Activated T-cell treated with anti-CD3 and anti-CD28 coated beads, Interleukin-2, amount 50 U/mL, for 4 hours (primary cell): ENCODE results near the gene CEACAM3. TPM values are rescaled to one million over a fixed set of nuclear protein-coding genes. Genes with fewer than 3 reads are reported as not detected.
A peak's percentile ranks its signal among the peaks of the same experiment; 100 is the strongest.
"Not testable (repeated sequence)": the region's sequence is repeated elsewhere in the genome, so short reads cannot be mapped to it uniquely, and the experiment has no call there.

Experiments
- ATAC-seq, 2 donors: fragments of 200-7000 bp; cut with Tn5 transposase; one replicate each; pipeline ENCODE4 v1.10.0; 2021
- DNase-seq: peaks from one replicate; pipeline ENCODE4 v3.0.0-alpha.2; 2020
- H3K27me3 Mint-ChIP-seq: one replicate; pipeline ENCODE4 v1.8.0; 2021; ENCODE audit warnings: low read depth, mixed read lengths
- H3K36me3 Mint-ChIP-seq: one replicate; pipeline ENCODE4 v1.8.0; 2022; ENCODE audit warnings: mixed read lengths; ENCODE audit not compliant: insufficient read depth
- H3K4me1 Mint-ChIP-seq: one replicate; pipeline ENCODE4 v1.8.0; 2021; ENCODE audit warnings: low read depth, mixed read lengths
- H3K4me3 Mint-ChIP-seq: one replicate; pipeline ENCODE4 v1.8.0; 2021; ENCODE audit warnings: mild to moderate bottlenecking, moderate library complexity, mixed read lengths
- H3K9me3 Mint-ChIP-seq: one replicate; pipeline ENCODE4 v1.8.0; 2021; ENCODE audit warnings: mixed read lengths
- total RNA-seq, 3 donors: library from RNA; stranded (reverse); gene quantifications; one replicate each; pipeline ENCODE4 v1.2.1, GENCODE V29; 2021

The CEACAM3 gene
- total RNA-seq, 3 donors from 2014 or later = not detected

- Mint-ChIP-seq H3K4me3 (no peak overlapping the region), H3K4me1 (peaks cover 17% of the 10 kb centered on the region), H3K27me3 (peaks cover 53% of the 10 kb centered on the region), H3K36me3 (no peaks in the 10 kb centered on the region), H3K9me3 (no peaks in the 10 kb centered on the region)
- DNase-seq (no peak), ATAC-seq (no peak)
Measured at GRCh38 chr19:41783612-41784011, 12.8 kb upstream of the CEACAM3 start.

- no peaks in the 10 kb centered on the region for H3K9me3 Mint-ChIP-seq
- DNase-seq = no peak
- H3K36me3 Mint-ChIP-seq = no peaks in the 10 kb centered on the region
- H3K4me3 Mint-ChIP-seq = no peak overlapping the region
- no peak for ATAC-seq
- peaks cover 53% of the 10 kb centered on the region for H3K27me3 Mint-ChIP-seq
- peaks cover 17% of the 10 kb centered on the region for H3K4me1 Mint-ChIP-seq
Measured at GRCh38 chr19:41784312-41784711, 12.1 kb upstream of the CEACAM3 start.

GRCh38 chr19:41784743-41785142 is 11.6 kb upstream of the CEACAM3 start:
- Mint-ChIP-seq H3K27me3 (peaks cover 57% of the 10 kb centered on the region), H3K9me3 (no peaks in the 10 kb centered on the region), H3K36me3 (no peaks in the 10 kb centered on the region), H3K4me1 (peaks cover 17% of the 10 kb centered on the region), H3K4me3 (no peak overlapping the region)
- DNase-seq = no peak
- no peak for ATAC-seq

- no peak overlapping the region for H3K4me3 Mint-ChIP-seq
- no peaks in the 10 kb centered on the region for H3K9me3 Mint-ChIP-seq
- H3K27me3 Mint-ChIP-seq = peaks cover 61% of the 10 kb centered on the region
- ATAC-seq (peak; percentile 89 to 94), DNase-seq (peak; percentile 64)
- H3K4me1 Mint-ChIP-seq = peaks cover 17% of the 10 kb centered on the region
- H3K36me3 Mint-ChIP-seq = no peaks in the 10 kb centered on the region
Measured at GRCh38 chr19:41785653-41786052, 10.7 kb upstream of the CEACAM3 start.

GRCh38 chr19:41787055-41787454 is 9.3 kb upstream of the CEACAM3 start:
- no peaks in the 10 kb centered on the region for H3K9me3 Mint-ChIP-seq
- peaks cover 61% of the 10 kb centered on the region for H3K27me3 Mint-ChIP-seq
- DNase-seq (no peak), ATAC-seq (no peak)
- peaks cover 17% of the 10 kb centered on the region for H3K4me1 Mint-ChIP-seq
- H3K4me3 Mint-ChIP-seq = no peak overlapping the region
- H3K36me3 Mint-ChIP-seq = no peaks in the 10 kb centered on the region

GRCh38 chr19:41788518-41788917 is 7.9 kb upstream of the CEACAM3 start:
- H3K27me3 Mint-ChIP-seq = peaks cover 65% of the 10 kb centered on the region
- H3K4me1 Mint-ChIP-seq = peaks cover 17% of the 10 kb centered on the region
- not testable (repeated sequence) for ATAC-seq

GRCh38 chr19:41789053-41789452 is 7.3 kb upstream of the CEACAM3 start:
- peaks cover 17% of the 10 kb centered on the region for H3K4me1 Mint-ChIP-seq
- DNase-seq, H3K9me3 Mint-ChIP-seq, ATAC-seq, H3K36me3 Mint-ChIP-seq, H3K4me3 Mint-ChIP-seq: not testable (repeated sequence)
- peaks cover 64% of the 10 kb centered on the region for H3K27me3 Mint-ChIP-seq

More at GRCh38 chr19:41788518-41788917, 7.9 kb upstream of the CEACAM3 start:
- not testable (repeated sequence) for DNase-seq, H3K9me3 Mint-ChIP-seq, H3K4me3 Mint-ChIP-seq, H3K36me3 Mint-ChIP-seq

- H3K4me3 Mint-ChIP-seq = no peak overlapping the region
- ATAC-seq (peak; percentile 52 to 64), DNase-seq (peak; percentile 58)
- H3K27me3 Mint-ChIP-seq = peaks cover 42% of the 10 kb centered on the region
- no peaks in the 10 kb centered on the region for H3K9me3 Mint-ChIP-seq
- no peaks in the 10 kb centered on the region for H3K4me1 Mint-ChIP-seq
- H3K36me3 Mint-ChIP-seq = no peaks in the 10 kb centered on the region
Measured at GRCh38 chr19:41792513-41793413, 3.6 kb upstream of the CEACAM3 start.

- Mint-ChIP-seq H3K4me3 (no peak overlapping the region), H3K4me1 (no peaks in the 10 kb centered on the region), H3K9me3 (no peaks in the 10 kb centered on the region), H3K36me3 (no peaks in the 10 kb centered on the region), H3K27me3 (peaks cover 42% of the 10 kb centered on the region)
- no peak for DNase-seq
- ATAC-seq = no peak
Measured at GRCh38 chr19:41793414-41793727, 3.0 kb upstream of the CEACAM3 start.

GRCh38 chr19:41795031-41795461 is 1.3 kb upstream of the CEACAM3 start:
- peak; percentile 62 for DNase-seq
- peak; percentile 88 to 91 for ATAC-seq
- Mint-ChIP-seq H3K4me1 (no peaks in the 10 kb centered on the region), H3K4me3 (no peak overlapping the region), H3K9me3 (no peaks in the 10 kb centered on the region), H3K36me3 (no peaks in the 10 kb centered on the region), H3K27me3 (peaks cover 35% of the 10 kb centered on the region)

GRCh38 chr19:41796901-41797300 is 514 bp downstream of the CEACAM3 start:
- ATAC-seq (no peak), DNase-seq (no peak)
- H3K27me3 Mint-ChIP-seq = peaks cover 35% of the 10 kb centered on the region
- peaks cover 3% of the 10 kb centered on the region for H3K4me1 Mint-ChIP-seq
- H3K4me3 Mint-ChIP-seq = no peak overlapping the region
- H3K36me3 Mint-ChIP-seq = no peaks in the 10 kb centered on the region
- H3K9me3 Mint-ChIP-seq = no peaks in the 10 kb centered on the region

GRCh38 chr19:41799444-41800000 is 3.1 kb downstream of the CEACAM3 start:
- Mint-ChIP-seq H3K9me3 (no peaks in the 10 kb centered on the region), H3K4me1 (peaks cover 6% of the 10 kb centered on the region), H3K27me3 (peaks cover 17% of the 10 kb centered on the region), H3K36me3 (no peaks in the 10 kb centered on the region), H3K4me3 (no peak overlapping the region)
- DNase-seq = no peak
- no peak for ATAC-seq

- DNase-seq (no peak), ATAC-seq (no peak)
- Mint-ChIP-seq H3K4me3 (no peak overlapping the region), H3K9me3 (no peaks in the 10 kb centered on the region), H3K4me1 (peaks cover 6% of the 10 kb centered on the region), H3K27me3 (peaks cover 18% of the 10 kb centered on the region), H3K36me3 (no peaks in the 10 kb centered on the region)
Measured at GRCh38 chr19:41801031-41801430, 4.6 kb downstream of the CEACAM3 start.

GRCh38 chr19:41801792-41802211 is 5.4 kb downstream of the CEACAM3 start:
- ATAC-seq (no peak), DNase-seq (no peak)
- Mint-ChIP-seq H3K9me3 (no peaks in the 10 kb centered on the region), H3K4me1 (peaks cover 6% of the 10 kb centered on the region), H3K27me3 (peaks cover 21% of the 10 kb centered on the region), H3K4me3 (no peak overlapping the region), H3K36me3 (no peaks in the 10 kb centered on the region)

GRCh38 chr19:41802770-41803169 is 6.4 kb downstream of the CEACAM3 start:
- H3K4me1 Mint-ChIP-seq = peaks cover 6% of the 10 kb centered on the region
- DNase-seq (no peak), ATAC-seq (no peak)
- no peak overlapping the region for H3K4me3 Mint-ChIP-seq
- H3K27me3 Mint-ChIP-seq = peaks cover 23% of the 10 kb centered on the region
- no peaks in the 10 kb centered on the region for H3K36me3 Mint-ChIP-seq
- H3K9me3 Mint-ChIP-seq = no peaks in the 10 kb centered on the region
